ENCODE measurements around the gene MAP3K2.
"Not testable (repeated sequence)": the region's sequence is repeated elsewhere in the genome, so short reads cannot be mapped to it uniquely, and the experiment has no call there.

MAP3K2 gene

DNA sequence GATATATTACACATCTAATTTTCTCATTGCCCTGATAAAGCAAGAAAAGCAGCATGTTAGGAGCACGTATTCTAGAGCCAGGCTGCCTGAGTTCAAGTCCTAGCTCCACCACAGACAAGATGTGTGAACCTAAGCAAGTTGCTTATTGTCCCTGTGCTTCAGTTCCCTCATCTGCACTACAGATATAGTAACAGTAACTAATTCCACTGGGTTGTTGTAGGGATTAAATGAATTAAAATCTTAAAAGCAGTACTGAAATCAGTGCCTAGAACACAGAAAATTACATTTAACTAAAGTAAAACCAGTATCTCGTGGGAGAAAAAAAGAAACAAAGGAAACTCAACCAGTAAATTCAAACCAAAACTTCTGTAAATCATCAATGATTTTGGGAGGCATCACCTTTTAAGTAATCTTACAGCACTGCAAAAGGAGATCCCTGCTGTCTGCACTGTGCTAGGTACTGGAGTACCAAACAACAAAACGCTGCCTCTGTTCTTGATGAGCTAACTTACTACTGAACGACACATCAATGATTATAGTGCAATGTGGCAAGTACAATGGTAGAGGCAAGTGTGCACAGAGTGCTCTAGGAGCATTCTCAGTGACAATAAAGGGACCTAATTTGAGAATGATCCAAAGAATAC, 7.9 kb downstream of the MAP3K2 start:
- DNase-seq, result no peak

DNA sequence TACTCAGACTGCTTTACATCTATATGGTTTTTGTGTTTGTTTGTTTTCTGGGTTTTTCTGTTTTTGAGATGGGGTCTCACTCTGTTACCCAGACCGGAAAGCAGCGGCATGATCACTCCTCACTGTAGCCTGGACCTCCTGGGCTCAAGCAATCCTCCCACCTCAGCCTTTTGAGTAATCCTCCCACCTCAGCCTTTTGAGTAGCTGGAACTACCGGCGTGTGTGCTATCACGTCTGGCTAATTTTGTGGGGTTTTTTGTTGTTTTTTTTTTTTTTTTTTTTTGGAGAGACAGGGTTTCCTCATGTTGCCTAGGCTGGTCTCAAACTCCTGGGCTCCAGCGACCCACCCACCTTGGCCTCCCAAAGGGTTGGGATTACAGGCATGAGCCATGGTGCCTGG, 9.1 kb downstream of the MAP3K2 start:
- DNase-seq, result no peak

DNA sequence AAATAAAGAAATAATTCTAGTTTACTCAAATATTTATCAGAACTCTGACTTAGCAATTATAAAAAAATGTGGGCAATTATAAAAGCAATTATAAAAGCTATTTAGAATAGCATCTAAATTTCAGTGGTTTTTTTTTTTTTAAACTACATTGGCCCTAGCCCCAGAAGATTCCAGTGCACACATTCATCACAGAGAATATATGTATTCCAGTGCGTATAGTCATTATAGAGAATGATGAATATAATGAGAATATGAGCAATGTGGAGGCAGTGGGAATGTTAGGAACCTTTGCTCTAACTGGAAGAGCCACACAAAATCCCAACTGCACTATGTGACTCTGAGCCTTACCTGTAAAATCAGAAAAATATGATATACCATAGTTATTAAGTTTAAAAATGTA, 10.5 kb downstream of the MAP3K2 start:
- DNase-seq, result no peak

DNA sequence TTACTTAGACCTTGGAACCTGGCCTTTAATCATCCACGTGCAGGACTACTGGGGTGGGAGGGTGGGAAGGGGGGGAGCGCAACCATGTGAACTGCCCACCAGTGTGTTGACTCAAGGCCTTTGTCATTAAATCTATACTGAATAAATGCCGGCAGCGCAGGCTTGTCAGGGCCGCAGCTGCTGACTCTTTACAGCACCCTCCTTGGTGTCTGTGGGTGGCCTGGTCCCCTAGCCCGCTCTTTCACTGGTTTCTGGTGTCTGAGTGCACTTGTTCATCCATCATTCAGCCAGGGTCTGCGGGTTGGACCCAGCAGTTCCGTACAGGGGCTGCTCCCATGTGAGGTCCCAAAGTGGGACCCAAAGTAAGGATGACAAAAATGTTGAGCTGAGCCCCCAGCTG, 11.5 kb downstream of the MAP3K2 start:
- no peak for DNase-seq

DNA sequence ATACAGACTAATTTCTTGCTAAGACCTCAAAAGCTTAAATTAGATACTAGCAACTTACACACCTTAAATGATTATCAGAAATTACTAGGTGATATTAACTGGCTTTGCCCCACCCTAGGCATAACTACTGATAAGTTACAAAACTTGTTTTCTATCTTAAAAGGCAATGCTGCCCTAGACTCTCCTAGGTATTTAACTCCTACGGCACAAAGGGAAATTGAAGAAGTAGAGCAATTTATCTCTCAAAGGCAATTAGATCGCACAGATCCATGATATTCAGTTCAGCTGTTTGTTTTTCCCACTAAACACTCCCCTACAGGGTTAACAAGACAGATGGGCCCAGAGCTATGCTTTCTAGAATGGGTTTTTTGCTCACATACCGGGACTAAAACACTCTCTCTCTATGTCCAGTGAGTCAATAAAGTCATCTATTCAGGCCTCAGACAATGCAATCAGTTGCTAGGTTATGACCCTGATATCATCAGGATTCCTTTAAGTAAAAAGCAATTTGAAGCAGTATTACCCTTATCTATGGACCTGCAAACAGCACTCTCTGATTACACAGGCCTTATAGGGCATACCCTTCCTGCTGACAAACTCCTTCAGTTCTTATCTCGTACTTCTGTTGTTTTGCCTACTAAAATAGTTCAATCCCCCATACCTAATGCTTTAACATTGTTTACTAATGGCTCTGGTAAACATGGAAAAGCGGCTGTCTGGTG, 14.3 kb downstream of the MAP3K2 start:
- DNase-seq, result no peak

DNA sequence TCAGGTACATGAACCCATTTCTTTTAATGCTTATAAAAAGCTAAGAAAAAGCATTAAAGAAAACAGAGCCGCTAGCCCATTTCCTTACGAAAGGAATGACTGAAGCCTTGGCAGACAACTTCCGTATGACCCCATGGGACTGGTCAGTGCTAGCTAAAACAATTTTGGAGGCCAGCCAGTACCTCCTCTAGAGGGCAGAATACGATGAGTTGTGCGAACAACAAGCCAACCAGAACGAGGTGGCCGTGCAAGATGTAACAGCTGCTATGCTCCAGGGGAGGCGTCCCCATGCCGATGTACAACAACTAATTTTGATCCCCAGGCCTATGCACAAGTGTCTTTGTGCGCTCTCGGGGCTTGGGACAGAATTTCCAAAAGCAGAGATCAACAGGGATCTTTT, 16.7 kb downstream of the MAP3K2 start:
- DNase-seq, result no peak

DNA sequence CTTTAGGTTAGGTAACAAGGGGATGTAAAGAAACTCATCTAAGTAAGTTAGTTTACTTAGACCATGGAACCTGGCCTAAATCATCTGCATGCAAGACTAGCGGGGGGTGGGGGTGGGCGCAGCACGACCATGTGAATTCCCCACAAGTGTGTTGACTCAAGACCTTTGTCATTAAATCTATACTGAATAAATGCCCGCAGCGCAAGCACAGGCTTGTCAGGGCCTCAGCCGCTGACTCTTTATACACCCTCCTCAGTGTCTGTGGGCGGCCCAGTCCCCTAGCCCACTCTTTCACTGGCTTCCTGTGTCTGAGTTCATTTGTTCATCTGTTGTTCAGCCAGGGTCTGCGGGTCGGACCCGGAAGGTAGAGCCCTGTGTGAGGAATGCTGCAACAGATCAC, 17.8 kb downstream of the MAP3K2 start:
- DNase-seq, result no peak

DNA sequence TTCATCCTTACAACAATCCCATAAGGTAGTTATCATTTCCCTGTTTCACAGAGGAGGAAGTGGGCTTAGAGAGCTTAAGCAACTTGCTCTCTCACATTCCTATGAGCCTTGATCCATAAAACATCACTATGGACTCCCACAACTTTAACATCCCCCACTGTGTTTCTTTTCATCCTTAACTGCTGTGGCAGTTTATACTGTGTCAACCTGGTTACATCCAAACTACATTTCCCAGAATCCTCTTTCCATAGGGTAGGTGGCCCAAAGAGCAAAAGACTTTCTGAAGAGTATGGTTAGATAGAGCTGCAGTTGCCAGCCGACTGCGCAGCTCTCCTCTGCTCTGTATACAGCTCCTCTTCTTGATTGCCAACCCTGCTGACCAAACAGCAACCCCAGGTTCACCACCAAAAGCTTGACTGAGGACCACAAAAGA, 22.5 kb downstream of the MAP3K2 start:
- DNase-seq, result no peak

DNA sequence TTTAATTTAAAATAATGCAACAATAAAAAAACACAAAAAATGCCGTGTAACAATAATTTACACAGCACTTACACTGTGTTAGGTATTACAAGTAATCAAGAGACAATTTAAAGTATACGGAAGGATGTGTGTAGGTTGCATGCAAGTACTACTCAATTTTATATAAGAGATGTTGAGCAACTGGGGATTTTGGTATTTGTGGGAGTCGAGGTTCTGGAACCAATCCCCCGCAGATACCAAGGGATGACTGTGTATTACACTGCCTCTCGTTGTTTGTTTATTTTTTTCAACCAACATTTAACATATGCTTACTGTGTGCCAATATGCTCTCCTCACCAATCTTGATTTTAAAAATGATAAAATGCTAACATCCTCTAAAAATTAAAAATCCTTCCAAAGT, 24.8 kb downstream of the MAP3K2 start:
- DNase-seq, result no peak

DNA sequence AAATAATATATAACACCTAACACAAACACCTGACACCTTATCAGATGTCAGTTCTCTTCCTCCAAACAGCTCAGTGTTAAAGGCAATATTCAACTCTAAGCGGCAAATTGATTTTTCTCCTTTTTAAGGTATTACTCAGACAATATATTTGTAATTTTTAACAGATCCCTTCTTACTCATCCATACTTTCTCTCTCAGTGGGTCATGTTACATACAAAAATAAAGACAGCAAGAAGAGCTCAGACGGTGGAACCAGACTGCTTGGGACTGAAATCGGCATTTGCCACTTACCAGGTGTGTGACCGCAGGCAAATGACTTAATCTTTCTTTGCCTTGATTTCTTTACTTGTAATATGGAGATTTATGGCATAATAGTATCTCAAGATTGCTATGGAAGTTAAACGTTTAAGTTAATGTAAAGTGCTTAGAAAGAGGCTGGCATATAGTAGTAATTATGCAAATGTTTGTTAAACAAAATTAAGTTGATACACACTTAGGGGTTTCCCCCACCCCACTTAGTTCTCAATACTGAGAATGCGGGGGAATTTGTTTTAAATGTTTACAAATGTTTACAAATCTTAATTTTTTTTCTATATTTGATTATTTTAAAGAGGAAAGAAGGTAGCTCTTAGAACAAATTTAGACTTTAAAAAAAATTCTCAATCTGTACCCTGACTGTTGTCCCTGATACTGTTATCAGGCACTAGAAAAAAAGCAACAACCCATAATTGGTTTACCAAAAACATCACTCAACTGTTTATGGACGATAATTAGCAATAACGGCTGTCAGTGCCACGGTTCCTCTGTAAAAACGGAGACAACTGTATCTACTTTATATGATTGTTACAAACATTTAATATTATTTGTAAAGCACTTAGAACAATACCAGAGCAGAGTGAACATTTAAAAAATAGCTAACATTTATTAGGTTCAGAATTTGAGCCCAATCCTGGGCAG, 25.6 kb downstream of the MAP3K2 start:
- DNase-seq, result no peak

DNA sequence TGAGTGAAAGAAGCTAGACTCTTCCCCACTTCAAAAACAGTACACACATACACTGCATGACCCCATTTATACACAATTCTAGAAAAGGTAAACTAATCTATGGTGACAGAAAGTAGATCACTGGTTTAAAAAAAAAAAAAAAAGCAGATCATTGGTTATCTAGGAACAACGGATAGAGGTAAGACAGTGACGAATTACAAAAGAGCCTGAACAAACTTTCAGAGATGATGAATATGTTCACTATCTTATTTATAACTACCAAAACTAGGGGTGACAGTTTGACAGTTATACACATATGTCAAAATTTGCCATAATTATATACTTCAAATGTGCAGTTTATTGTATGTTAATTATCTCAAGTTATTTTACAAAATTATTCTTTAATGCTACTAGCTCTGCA, 27.5 kb downstream of the MAP3K2 start:
- no peak for DNase-seq

DNA sequence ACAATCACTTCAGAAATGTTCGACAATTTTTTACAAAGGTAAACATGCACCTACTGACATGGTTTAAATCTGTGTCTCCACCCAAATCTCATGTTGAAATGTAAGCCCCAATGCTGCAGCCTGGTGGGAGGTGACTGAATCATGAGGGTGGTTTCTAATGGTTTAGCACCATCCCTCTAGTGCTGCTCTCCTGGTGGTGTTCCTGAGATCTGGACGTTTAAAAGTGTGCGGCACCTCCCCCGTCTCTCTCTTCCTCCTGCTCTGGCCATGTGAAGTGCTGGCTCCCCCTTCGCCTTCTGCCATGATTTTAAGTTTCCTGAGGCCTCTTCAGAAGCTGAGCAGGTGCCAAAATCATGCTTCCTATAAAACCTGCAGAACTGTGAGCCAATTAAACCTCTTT, 28.3 kb downstream of the MAP3K2 start:
- DNase-seq, result no peak

DNA sequence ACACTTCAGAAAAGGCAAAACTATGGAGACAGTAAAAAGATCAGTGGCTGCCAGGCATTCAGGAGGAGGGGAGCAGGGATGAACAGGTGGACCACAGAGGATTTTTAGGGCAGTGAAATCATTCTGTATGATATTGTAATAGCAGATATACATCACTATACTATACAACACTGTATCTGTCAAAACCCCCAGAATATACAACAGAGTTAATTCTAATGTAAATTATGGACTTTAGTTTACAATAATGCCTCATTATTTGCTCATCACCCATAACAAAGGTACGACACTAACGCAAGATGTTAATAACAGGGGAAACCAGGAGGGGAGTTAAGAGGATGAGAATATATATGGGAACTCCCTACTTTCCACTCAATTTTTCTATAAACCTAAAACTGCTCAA, 28.8 kb downstream of the MAP3K2 start:
- DNase-seq, result no peak

DNA sequence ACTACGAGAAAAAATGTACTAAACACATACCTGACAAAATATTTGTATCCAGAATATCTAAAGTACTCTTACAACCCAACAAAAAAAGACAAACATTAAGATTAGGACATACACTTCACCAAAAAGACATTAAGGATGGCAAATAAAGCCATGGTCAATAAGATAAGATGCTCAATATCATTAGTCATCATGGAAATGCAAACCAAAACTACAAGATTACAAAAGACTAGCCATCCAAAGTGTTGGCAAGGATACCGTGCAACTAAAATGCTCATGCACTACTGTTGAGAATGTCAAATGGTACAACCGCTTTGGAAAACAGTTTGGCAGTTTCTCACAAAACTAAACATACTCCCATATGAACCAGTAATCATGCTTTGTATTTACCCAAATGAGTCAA, 29.7 kb downstream of the MAP3K2 start:
- DNase-seq, result no peak

DNA sequence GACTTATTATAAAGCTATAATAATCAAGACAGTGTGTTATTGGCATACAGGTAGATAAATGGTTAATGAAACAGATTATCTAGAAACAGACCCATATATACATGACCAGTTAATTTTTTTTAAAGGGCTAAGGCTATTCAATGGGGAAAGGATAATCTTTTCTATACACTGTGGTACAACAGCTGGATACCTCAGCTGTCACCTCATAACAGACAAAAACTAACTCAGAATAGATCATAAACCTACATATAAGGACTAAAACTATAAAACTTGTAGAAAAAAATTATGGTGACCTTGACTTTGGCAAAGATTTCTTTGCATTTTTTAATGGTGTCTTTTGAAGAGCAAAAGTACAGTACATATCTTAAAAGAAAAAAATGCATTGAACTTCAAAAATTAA, 30.2 kb downstream of the MAP3K2 start:
- DNase-seq, result no peak

DNA sequence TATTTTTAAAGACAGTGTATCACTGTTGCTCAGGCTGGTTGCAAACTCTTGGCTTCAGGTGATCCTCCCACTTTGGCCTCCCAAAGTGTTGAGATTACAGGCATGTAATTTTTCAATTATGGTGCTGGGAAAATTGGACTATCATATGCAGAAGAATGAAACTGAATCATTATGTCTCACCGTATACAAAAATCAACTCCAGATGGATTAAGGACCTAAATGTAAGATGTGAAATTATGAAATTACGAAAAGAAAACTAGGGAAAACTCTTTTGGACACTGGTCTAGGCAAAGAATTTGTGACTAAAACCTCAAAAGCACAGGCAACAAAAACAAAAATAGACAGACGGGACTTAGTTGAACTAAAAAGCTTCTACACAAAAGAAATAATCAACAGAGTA, 31.2 kb downstream of the MAP3K2 start:
- DNase-seq, result no peak

DNA sequence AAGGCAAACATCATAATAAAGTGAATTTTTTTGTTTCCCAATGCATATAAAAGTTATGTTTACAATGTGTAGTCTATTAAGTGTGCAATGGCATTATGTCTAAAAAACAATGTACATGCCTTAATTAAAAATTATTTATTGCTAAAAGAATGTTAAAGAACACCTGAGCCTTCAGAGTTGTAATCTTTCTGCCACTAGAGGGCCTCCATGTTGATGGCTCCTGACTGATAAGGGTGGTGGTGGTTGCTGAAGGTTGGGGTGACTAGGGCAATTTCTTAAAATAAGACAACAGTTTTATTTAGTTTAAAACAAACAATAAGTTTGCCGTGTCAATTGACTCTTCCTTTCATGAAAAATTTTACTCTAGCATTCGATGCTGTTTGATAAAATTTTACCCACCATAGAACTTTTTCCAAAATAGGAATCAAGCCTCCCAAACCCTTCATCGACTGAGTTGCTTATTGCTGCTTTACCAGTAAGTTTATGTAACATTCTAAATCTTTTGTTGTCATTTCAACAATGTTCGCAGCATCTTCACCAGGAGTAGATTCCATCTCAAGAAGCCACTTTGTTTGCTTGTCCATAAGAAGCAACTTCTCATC, 32.3 kb downstream of the MAP3K2 start:
- no peak for DNase-seq

DNA sequence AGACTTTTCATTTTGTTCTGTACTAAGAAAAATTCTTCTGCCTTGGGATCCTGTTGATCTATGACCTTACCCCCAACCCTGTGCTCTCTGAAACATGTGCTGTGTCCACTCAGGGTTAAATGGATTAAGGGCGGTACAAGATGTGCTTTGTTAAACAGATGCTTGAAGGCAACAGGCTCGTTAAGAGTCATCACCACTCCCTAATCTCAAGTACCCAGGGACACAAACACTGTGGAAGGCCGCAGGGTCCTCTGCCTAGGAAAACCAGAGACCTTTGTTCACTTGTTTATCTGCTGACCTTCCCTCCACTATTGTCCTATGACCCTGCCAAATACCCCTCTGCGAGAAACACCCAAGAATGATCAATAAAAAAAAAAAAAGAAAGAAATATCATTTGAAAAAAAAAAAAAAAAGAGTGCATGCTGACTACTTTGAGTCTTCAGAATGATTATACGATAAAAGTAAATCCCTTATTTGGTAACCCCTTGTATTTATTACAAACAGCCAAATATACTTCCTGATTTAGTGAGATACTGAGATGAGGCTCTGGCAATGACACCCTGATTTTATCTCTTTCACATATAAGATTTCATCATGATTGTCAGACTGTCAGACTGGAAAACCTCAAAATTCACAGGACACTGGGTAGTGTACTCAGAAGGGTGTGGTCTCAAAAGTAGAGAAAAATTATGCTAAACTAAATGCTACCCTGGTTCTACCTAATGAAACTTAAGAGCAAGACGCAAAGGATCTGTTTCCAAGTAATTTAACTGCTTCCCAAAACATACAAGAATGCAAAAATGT, 33.7 kb downstream of the MAP3K2 start:
- not testable (repeated sequence) for DNase-seq

DNA sequence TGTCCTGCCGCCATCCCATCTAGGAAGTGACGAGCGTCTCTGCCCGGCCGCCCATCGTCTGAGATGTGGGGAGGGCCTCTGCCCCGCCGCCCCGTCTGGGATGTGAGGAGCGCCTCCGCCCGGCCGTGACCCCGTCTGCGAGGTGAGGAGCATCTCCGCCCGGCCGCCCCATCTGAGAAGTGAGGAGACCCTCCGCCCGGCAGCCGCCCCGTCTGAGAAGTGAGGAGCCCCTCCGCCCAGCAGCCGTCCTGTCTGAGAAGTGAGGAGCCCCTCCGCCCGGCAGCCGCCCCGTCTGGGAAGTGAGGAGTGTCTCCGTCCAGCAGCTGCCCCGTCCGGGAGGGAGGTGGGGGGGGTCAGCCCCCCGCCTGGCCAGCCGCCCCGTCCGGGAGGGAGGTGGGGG, 34.6 kb downstream of the MAP3K2 start:
- DNase-seq, result not testable (repeated sequence)

DNA sequence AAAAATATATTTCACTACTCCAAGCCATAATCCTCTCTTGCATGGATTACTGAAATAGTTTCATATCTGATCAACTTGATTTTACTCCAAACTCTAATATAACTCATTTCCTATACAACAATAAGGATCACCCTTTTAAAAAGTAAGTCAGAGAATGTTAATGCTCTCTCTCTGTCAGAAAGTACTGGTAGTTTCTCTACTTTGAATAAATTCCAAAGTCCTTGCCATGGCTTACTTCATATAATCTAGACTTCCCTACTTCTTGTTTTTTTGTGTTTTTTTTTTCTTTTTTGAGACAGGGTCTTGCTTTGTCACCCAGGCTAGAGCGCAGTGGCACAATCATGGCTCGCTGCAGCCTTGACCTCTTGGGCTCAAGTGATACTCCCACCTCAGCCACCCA, 36.2 kb downstream of the MAP3K2 start:
- DNase-seq, result no peak

DNA sequence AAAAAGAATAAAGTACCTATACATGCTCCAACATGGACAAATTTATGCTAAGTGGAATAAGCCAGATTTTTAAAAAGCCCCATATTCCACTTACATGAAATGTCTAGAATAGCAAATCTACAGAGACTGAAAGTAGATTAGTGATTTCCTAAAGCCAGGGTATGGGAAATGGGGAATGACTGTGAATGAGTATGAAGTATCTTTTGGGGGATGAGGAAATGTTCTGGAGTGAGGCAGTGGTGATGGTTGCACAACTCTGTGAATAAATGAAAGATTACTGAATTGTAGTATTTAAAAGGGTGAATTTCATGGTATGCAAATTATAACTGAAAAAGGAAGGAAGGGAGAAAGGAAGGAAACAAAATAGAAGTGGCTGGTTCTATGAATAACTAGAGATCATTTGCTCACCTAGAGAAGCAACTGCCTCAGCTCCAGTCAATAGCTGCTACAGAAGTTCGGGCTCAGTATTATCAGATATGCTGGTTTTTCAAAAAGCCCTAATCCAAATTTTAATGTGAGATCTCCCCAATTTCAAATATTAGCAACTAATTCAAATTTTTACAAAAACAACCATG, 39.3 kb downstream of the MAP3K2 start:
- DNase-seq, result no peak

DNA sequence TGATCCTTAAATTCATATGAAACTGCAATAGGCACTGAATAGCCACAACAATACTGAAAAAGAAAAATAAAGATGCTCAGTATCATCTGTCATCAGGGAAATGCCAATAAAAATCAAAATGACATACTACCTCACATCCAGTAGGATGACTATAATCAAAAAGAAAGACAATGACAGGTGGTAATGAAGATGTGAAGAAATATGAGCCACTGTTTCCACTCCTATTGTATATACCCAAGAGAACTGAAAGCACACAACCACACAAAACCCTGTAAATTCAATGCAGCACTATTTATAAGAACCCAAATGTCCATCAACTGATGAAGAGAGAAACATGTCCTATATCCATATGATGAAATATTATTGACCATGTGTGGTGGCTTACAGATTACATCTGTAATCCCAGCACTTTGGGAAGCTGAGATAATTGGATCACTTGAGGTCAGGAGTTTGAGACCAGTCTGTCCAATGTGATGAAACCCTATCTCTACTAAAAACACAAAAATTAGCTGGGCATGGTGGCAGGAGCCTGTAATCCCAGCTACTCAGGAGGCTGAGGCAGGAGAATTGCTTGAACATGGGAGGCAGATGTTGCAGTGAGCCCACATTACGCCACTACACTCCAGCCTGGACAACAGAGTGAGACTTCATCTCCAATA, 39.9 kb downstream of the MAP3K2 start:
- DNase-seq, result no peak
